Measurements from ENCODE around the gene HMCN1.

DNA sequence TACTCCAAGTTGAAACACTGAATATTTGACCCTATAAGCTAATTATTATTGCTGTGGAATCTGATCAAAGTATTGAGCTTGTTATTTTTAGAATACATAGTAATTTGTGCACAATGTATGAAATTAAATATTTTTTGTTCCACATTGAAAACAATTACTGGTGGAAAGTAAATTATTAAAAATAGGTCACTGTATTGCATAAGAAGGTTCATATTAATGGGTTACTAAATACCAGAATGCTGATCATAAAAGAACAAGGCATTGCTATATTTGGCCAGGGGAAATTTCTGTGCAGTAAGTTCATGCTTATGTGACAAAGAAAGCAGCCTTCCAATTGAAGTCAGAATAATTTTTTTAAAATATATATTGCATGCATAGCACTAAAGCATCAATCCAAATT, 481.4 kb downstream of the HMCN1 start:
- no peak for TF ChIP-seq CTCF (IDR thresholded peaks at IDR 0.05)
- TF ChIP-seq REST (IDR thresholded peaks at IDR 0.05; ENCODE audit: insufficient read depth in 1 of 2, low read depth in 2 of 2, low read length in 1 of 2), result no peak
- no peak for TF ChIP-seq POLR2AphosphoS5 (IDR thresholded peaks at IDR 0.05; ENCODE audit: low read depth, low read length)
- TF ChIP-seq SIN3A (IDR thresholded peaks at IDR 0.05; ENCODE audit: borderline replicate concordance, insufficient read depth, low read depth, low read length), result no peak
- TF ChIP-seq TCF7L2 (IDR thresholded peaks at IDR 0.05; ENCODE audit: low read depth, low read length), result no peak

Data from Panc1 (cell line).